Measurements from ENCODE around the gene PDE4D.
A peak's percentile ranks its signal among the peaks of the same experiment; 100 is the strongest.

Gene PDE4D

DNA sequence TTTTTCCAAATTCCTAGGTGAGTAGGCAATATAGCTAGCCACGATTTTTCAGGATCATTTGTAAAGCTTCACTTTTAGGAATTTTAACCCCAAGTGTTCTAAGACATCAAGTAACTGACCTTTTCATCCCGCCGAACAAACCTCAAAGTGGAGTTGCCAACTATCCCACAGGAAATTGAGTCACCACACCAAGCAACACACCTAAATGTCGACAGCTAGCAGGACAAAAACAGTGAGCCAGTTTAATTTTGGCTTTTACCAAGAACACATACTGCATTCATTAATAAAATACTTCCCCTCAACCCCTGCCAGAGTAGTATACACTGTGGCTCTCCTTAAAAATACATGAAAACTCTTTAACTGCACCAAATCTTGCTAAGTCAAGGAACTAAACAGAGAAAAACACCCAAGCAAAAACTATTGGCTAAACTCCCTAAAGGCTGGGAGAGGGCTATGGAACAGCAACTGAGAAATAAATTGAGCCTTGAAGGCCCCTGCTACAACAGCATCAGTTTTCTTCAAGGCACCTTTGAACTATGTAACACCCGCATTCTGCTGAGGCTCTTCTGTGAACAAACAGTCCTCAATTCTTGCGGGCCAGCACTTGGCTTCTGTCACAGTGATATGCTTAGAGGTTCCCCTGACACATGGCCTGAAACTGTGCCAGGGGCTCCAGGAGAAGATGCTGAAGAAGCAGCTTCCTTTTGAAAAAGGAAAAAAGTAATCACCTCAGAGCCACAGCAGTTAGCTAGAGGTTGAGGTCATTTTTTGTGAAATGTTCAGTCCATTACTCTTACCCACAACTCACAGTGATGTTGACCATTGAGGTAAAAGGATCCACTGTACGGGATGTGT is 851.1 kb downstream of the PDE4D start:
- DNase-seq = no peak

DNA sequence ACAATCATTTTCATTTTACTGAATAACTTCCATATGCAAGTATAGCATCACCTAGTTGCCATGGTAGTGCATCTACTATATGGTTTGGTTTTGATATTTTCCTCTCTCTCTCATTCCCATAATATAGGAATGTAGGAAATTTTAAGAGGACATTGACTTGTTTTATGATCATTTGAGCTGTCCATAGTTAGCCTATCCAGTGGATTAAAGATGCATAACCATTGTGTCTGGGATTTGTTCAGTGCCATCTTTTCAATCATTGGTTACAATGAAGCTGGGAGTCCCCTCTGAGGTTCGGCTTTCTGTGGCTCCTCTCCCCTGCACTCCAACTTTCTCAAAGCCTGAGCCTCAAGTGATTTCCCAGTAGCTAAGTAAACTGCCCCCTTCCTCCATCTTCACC is 852.2 kb downstream of the PDE4D start:
- no peak for DNase-seq

DNA sequence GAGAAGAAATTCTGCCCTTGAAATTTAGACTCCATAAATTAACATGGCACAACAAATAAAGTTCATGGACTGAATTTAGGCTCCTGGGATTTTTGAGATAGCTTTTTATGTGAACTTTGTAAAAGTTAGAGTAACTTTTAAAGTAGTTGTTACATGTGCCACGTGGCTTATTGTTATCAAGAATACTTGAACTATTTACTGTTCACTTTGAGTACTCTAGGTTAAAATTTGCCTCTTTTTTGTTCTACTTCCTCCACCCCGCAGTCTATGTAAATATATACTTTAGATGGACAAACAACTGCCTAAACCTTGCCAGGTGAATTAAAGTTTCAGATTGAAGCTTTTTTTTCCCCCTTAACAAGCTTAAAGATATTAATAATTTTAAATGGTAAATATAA is 852.7 kb downstream of the PDE4D start:
- DNase-seq = no peak

DNA sequence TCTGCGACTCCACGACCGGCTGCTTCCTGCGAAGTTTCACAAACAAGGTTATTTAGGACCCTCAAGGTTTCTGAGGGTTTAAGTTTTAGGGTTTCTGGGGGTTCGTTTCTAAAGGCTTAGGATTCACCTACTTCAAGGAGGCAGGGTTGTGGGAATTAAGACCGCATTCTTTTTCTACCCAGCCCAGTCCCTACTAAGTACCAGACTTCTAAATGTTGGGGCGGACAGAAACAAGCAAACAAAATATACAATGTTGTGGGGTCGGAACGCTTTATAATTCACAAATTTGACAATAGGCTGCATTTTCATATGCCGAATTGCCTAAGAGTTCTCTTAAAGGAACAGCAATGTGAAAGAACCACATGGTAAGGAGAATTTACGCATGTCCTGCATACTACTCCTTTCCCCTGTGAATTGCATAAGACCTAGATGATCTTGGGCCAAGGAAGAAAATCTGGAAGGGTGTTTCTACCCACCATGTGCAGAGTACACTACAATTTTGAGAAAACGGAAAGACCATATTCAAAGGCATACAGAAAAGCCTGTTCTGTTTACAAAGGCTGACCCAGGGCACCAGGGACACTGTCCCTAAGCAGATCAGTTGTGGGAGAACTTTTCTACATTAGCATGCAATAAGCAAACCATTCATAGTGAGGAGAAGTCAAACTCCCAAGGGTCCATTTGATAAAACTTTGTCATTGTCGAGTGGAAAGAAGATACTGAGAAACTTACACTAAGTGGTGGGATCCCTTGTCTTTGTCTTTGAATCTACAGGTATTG is 853.3 kb downstream of the PDE4D start:
- no peak for DNase-seq

DNA sequence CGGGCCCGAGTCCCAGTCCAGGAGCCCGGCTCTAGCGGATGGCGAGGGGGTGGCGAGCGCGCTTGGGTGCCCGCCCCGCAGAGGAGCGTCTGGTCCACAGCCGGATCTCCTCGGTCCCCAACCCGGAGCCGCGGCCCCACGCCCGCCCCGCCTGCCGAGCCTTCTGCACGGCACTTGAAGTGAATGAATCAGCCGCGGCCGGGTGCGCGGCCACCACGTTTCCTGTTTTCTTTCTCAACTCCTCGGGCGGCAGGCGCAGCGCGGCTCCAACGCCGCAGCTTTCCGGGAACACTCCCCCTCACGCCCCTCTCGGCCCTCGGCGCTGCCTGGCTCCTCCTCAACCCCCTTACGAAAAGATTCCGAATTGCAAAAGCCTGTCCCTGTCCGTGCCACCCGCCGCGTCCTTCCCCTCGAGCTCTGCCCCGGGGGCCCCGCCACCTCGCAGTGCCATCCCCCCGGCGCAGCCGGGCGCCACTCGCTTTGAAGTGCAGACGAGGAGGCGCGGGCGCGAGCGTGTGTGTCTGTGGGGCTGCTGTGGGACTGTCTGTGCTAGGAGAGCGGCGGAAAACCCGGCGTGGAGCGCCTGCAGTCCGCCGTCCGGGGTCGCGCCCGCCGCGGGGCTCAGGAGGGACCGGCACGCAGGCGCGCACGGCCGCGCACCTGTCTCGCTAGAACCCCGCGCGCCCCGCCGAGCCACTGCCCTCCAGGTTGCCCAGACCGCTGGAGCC is 854.1 kb downstream of the PDE4D start:
- peak; percentile 89 for DNase-seq

DNA sequence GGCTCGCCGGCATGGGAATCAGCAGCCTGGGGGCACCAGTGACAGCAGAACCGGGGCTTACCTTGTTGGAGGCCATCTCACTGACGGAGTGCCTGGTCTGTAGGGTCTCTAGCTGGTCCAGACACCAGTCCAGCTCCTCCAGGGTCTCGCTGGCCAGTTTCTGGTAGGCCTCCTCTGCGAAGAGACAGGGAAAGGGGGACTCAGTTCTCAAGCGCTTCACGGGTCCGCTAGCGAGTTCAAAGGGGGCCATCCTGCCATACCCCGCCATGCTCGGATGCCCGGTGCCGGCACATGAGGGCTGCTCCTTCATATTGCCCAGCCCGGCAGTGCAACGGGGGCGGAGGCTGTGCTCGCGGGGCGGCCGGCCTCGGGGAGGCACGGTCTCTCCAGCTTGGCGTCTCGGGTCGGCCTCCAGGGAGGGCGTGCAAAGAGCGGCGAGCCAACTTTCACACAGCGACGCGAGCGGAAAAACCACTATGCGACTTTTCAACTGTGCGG is 854.7 kb downstream of the PDE4D start:
- no peak for DNase-seq

DNA sequence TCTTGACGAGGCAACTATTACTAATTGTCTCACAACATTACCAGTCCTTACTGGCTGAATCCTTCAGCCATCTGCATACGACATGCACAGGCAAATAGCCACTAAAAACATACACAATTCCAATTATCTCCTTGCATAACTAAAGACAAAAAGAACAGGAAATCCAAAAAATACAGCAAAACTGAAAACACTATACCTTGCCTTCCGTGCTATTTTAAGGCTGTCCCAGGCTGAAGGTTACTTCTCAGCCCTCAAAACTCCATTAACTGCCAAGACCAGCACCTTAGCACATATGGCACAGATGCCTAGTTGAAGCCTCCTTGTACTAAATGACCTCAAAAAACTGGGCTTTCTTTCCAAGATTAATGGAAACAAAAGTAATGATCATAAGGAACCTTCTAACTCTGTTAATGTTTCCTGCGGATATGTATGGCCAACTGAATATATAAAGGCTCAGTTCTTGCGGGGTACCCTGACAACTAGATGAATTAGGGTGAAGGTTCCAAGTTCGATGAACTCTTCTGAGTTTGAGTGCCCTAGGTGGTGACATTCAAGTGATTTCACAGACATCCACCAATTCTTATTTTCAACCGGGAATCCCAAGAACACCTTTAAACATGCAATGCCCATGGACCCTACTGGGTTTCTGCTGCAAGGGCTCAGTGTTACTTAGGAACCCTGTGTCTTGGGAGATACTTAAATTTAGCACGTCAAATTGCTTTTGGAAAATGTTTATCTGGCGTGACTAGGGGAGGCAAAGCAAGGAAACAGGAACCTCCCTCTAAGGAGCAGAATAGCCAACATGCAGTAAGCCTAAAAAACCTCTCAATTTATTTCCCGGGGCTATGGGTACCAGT is 855.4 kb downstream of the PDE4D start:
- no peak for DNase-seq

DNA sequence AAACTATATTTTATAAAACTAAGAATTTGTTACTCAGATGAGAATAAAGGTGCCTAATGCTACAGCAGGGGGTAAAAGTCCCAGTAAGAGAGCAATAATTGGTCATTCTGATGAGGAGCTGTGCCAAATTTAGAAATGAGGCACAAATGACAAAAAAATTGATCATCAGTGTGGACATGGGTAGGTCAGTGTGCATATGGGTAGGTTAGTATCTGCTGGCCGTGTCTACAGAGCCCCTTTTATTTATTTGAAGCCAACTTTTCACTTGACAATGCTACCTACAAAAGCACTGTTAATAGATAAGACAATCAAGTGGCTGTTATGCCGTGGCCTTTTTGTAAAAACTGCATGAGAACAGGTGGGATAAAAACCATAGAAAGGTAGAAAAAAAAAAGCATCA is 856.1 kb downstream of the PDE4D start:
- DNase-seq = no peak

DNA sequence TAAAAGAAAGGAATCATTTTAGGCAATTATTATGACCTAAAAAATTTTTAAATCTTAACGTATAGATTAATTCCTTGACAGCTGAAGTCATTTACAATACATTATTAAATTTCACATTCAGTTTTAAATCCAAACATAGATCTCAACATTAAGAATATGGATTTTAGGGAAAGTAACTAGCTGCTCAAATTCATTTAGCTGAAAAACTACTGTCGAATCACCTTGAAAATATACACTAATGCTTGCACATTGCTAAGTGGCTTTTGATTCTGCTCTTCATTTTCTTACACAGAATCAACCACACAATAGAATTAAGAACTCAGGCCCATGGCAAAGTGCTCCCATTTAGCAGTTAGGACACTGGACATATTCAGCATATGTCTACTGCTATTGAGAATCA is 856.5 kb downstream of the PDE4D start:
- no peak for DNase-seq

DNA sequence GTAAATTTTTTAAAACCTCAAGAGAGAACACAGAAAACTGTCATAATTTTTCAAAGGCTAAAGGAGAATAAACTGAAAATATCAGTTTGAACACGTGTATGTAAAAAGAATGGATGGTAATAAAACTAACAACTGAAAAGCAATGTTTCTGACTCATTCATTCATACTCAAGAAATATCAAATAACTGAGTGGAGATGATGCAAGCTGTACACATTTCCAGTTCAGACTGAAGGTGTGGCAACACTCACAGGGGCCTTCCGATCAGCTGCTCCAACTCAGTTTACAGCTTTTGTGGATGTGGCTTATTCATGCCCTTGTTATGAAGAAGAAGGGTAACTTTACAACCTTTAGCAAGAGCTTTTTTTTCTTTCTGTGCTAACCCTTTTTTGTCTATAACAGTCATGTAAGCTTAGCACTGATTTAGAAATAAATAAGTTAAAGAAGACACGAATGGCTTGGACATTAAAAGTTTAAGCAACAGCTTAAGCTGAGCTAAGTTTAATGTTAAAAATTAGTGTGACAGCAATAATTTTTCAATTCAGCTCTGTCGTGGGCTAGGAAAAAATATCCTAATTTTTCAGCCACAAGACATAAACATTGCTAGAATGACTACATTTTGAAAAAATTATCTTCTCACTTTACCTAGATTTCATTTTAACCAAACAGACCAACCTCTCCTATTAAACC is 857.1 kb downstream of the PDE4D start:
- peak; percentile 26 for DNase-seq

DNA sequence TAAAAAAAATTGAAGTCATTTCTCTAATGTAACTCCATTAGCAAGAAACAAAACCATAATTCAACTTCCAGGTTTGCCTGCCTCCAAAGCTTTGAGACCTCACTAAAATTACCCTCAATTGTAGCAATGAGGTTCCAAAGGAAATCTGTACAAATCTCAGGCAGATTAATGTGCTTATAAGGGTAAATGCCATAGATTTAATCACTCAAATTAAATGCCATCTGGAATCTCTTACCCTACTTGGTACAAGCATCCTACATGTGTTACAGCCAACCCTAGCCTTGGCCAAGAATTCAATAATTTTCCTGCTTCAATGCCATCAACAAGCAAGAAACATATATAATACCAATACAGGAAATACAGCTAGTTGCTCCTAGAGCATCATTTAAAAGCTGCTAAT is 857.8 kb downstream of the PDE4D start:
- DNase-seq = no peak

DNA sequence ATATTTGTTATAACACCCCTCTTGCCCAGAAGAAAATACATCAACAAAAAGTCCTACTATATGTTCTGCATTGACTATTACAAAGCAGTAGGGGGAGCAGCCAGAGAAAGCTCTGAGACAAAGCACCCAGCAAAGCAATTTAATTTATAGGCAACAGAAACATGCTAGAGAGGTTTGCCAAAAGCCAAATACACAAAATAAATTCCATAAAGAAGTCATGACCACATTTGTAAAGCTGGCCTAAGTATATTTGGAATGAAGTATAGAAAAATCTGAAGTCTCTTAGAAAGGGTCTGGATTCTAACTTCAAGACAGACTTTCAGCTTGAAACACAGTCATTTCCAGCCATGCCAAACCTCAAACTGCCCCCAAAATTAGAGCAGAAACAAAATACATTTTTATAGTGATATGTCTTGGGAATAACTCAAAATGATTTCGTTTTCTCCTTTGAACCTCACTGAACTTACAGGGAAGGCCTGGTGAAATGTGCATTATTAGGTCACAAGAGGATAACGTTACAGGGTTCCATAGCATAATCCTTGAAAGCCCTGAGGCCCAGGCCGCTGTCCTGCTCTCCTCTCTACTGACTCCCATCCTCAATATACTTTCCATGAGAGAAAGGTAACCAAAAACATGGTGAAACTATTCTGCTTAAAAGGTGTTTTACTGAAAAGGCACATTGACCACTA is 858.9 kb downstream of the PDE4D start:
- DNase-seq = no peak

DNA sequence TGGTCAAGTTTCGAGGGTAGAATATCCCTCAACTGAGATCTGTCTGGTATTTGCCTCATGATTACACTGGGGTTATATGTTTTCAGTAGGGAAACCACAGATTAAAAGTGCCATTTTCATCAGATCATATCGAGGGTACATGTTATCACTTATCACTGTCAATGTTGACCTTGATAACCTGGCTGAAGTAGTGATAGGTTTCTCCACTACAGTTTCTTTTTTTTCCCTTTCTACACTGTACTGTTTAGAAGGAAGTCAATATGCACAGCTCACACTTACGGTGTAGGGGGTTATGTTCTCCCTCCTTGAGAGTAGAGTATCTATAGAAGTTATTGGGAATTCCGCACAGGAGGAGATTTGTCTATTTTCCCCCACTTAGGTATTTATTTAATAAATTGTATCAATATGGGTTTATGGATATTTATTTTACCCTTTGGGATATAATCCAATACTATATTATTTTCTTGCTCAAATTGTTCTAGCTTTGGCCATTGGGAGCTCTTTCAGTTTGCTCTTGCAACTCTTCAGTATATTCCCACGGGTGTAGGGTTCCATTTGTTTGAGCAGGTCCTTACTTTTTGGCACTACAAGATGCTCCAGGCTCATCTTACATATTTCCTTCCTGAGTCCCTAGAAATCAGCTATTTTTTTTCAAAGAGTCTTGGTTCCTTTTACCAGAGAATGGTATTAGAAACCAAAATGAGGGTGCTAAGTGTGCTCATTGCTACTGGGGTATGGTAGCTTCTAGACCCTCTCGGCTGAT is 866.2 kb downstream of the PDE4D start:
- no peak for DNase-seq

DNA sequence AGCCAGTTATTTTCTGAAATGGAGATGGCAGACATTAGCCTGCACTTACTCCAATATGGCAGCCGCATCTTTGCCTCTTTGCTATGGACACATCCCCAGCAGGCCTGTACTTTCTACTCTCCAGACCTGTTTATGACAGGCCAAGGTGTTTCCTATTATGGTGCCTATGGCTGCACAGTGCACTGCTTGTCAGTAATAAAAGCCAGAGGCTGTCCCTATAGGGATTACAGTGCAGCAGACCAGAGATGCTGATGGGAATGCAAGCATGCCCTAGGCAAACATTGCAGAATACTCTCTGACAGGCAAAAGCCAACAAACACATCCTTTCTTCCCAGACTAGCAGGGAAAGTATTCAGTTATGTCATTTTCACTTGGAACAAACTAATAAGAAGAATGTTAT is 867.8 kb downstream of the PDE4D start:
- no peak for DNase-seq

DNA sequence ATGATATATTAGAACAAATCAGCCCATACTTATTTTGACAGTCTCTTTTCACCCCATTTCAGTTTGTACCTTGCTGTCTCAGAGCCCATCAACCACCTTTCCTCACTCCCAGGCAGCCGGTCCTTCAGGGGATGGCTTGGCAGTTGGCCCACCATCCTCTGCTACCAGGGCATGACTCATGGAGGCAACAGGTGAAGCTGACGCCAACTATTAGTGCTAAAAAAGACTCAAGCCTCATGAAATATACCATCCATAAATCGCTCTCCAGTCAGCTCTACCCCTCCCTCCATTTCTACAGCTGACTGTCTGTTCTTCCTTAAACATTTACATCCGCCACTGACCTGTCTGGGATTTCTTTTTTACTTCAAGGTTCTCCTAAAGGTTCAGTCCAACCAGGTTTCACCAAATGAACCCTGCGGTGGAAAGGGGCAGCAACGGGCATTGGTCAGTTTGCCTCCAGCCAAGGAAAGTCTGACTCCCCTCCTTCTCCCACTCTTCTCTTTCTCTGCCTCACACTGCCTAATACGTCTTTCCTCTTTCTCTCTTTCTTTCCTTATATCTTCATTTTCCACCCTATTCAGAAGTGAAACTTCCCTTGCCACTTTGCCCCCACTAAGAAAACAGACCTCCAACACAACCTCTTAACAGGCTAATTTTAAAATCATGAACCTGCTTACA is 871.5 kb downstream of the PDE4D start:
- no peak for DNase-seq

DNA sequence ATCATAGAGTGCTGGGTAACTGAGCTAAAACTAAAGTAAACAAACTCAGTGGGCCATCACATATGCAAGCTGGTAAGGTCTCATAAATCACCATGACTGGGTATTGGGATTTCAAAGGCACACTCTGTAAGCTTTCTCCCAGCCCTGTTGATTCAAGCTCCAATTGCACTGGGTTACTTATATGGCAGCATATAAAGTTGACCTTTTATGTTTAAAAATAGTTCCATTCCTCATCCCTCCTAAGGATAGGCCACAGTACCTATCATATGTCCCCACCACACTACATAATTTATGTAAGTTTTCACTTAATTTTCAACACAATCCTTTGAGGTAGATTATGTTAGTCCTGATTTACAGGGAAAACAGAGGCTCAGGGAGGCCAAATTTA is 872.2 kb downstream of the PDE4D start:
- no peak for DNase-seq

DNA sequence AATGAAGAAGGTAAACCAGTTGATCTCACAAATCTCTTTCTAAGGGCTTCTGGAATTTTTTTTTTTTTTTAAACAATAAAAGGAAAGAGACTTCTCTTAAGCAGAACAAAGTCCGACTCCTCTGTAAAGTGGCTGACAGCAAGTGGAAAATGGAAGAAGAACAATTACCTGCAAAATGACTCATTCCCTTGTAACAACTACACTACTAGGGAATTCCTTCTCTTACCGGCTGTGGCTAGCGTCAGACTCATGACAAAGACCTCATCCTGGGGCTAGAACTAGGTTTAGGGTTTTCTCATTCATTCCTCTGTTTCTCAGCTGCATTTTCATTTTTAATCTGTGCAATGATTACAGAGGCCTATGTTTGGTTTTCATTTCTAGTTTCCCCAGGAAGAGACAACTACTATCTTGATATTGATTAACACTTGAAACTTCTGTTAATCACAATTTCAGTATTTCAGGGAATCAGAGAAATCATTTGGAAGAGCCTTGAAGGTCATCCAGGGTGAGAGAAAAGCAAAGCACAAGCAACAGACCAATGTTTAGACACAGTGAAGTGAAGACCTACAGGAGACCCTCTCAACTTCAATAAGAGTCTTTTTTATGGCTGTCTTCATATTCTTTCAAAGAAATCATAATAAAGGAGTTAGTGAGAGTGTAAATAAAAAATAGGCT is 872.8 kb downstream of the PDE4D start:
- peak; percentile 13 for DNase-seq

DNA sequence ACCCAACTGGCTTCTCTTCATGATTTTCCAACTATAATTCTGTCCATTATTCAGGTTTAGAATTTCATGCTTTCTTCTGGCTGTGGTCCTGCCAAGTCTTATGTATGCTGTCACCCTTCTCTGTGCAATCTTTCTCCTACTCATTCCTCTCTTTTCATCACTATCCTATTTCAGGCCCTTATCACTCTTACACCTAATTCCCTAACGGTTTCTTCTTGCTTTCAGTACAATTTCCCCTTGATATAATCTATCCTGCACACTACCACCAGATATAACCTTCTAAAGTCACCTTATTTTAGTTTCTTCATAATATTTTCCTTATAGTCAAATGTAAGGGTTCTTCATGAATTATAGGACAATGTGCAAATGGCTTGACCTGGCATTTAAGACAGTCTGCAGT is 874.4 kb downstream of the PDE4D start:
- no peak for DNase-seq

DNA sequence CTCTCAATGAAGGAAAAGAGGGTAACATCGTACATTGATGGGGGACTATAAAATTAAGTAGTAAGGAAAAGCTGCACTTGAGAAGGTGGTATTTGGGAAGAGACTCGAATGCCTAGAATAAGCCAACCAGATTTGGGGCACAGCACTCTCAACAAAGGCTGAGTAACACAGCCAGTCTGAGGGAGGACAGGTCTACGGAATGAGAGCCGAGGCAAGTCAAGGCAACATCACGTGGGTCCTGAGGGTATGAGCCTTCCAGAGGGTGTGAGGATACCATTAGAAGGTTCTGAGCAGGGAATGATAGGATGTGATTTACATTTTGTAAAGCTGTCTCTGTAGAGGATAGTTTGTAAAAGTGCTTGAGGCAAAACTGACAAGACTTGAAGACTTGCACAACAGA is 876.6 kb downstream of the PDE4D start:
- no peak for DNase-seq

All from stimulated activated naive CD4-positive, alpha-beta T cell treated with Interleukin-2 at 50 U/mL for 16 hours (primary cell).